KG1 (cell line): ENCODE results near the gene MRPL39.
A peak's percentile ranks its signal among the peaks of the same experiment; 100 is the strongest.
"Not testable (repeated sequence)": the region's sequence is repeated elsewhere in the genome, so short reads cannot be mapped to it uniquely, and the experiment has no call there.

Experiments
- DNase-seq: peaks from one replicate; lab custom pipeline; 2025; lab: John Stamatoyannopoulos, UW

The MRPL39 gene

GRCh38 chr21:25607151-25608043 lies at the start of gene MRPL39:
Gene MRPL39 (minus strand): TSS chr21:25607481. CDS start chr21:25607475, 6 bp downstream.
- DNase-seq = peak; percentile 44

GRCh38 chr21:25656412-25656811 lies 49.1 kb upstream of the MRPL39 start:
- no peak for DNase-seq

GRCh38 chr21:25649146-25649545 lies 41.9 kb upstream of the MRPL39 start:
- no peak for DNase-seq

- DNase-seq = peak; percentile 19
Measured at GRCh38 chr21:25647647-25648046, 40.4 kb upstream of the MRPL39 start.

GRCh38 chr21:25646474-25646873 lies 39.2 kb upstream of the MRPL39 start:
- DNase-seq = no peak

- DNase-seq = no peak
Measured at GRCh38 chr21:25643486-25643885, 36.2 kb upstream of the MRPL39 start.

GRCh38 chr21:25640943-25641292 lies 33.6 kb upstream of the MRPL39 start:
- DNase-seq = no peak

GRCh38 chr21:25640202-25640942 lies 33.1 kb upstream of the MRPL39 start:
- DNase-seq = no peak

GRCh38 chr21:25639551-25640201 lies 32.4 kb upstream of the MRPL39 start:
- no peak for DNase-seq

GRCh38 chr21:25638660-25639550 lies 31.6 kb upstream of the MRPL39 start, which contains the start of gene JAM2:
Gene JAM2 (plus strand): TSS chr21:25639258. CDS start chr21:25639822, 564 bp downstream.
- DNase-seq = no peak

GRCh38 chr21:25637851-25638659 lies 30.8 kb upstream of the MRPL39 start:
- DNase-seq = no peak

- DNase-seq = no peak
Measured at GRCh38 chr21:25636727-25637126, 29.4 kb upstream of the MRPL39 start.

- DNase-seq = no peak
Measured at GRCh38 chr21:25635310-25635709, 28.0 kb upstream of the MRPL39 start.

- no peak for DNase-seq
Measured at GRCh38 chr21:25632296-25632695, 25.0 kb upstream of the MRPL39 start.

- DNase-seq = no peak
Measured at GRCh38 chr21:25626757-25627156, 19.5 kb upstream of the MRPL39 start.

GRCh38 chr21:25625776-25626555 lies 18.7 kb upstream of the MRPL39 start:
- DNase-seq = not testable (repeated sequence)

GRCh38 chr21:25625036-25625435 lies 17.8 kb upstream of the MRPL39 start:
- DNase-seq = no peak

- DNase-seq = no peak
Measured at GRCh38 chr21:25624511-25624910, 17.2 kb upstream of the MRPL39 start.

GRCh38 chr21:25619198-25619597 lies 11.9 kb upstream of the MRPL39 start:
- no peak for DNase-seq

- DNase-seq = no peak
Measured at GRCh38 chr21:25615880-25616279, 8.6 kb upstream of the MRPL39 start.
